HG02642 (cell line): Measurements from ENCODE around the gene DTNBP1.

Source experiments
- ATAC-seq: cut with Tn5 transposase; IDR thresholded peaks from one replicate; pipeline ENCODE4 v1.9.1; 2021; ENCODE audit warnings: mild to moderate bottlenecking; ENCODE audit not compliant: unreplicated experiment, poor library complexity

The DTNBP1 gene

DNA sequence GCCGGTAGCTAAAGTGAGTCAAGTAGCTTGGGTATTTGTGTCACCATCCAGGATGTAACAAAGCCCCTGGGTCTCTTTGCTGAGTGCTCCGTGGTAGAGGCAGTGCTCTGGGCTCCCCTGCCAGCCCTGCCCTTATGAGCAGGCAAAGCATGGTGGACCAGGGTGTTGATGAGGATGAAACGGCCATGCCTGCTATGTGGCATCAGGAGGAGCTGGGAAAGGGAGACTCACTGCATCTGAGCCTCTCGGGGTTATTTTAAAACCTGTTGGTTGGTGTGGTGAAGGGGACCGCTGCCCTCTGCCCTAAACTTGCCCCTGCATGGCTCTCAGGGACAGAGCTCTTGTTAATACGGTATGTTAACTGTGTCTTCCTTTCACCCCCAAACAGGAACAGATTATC, 143.1 kb downstream of the DTNBP1 start:
- no peak for ATAC-seq

DNA sequence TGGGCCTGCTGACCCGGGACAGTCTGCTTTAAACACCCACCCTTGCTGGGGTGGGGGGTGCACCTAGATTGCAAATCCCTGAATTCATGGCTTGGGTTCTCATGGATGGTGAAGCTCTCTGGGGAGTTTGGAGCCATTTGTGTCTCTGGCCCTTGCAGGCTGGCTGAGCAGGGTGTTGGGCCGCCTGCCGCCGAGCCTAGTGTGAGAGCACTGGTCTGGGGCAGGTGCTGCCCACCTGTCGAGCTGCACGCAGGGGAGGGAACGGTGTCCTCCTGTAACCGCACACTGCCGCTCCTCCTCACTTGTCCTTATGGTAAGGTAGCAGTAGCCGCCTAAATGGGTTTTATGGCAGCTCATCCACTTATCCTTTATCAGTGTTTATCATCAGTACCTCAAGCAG, 143.9 kb downstream of the DTNBP1 start:
- ATAC-seq: no peak

DNA sequence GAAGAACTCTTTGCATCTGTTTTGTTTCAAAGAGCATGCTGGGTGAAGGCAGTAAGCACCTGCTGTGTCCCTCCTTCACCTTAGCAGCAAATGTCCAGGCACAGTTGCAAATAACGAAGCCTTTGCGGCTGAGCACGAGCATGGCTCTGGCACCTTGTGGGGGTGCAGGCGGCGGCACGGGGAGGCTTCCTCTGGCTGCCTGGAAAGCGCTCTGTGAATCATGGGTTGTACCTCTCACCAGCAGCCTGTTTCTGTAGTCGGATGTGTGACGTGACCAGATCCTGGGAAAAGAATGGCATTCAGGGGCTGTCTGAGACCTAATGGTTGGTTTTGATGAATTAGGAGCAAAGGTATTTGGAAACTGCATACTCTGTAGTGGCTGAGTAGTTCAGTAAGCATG, 144.8 kb downstream of the DTNBP1 start:
- no peak for ATAC-seq

DNA sequence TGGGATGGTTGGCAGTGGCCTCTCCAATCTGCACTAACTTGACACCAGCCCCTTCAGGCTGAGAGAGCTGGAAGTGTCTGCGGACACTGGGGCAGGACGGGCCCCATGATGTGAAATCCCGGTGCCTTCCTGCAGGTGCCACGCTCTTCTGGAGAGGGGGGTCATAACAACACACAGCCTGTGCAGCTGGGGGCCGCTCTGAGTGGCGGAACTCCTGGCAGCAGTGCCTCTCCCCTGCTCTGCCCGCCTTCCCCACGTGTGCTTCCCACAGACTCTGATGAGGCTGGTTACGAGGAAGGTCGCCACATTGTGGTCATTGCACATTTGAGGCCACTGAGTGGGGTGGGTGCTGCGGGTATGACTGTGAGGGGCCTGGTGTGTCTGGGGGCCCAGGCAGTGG, 145.2 kb downstream of the DTNBP1 start:
- no peak for ATAC-seq

DNA sequence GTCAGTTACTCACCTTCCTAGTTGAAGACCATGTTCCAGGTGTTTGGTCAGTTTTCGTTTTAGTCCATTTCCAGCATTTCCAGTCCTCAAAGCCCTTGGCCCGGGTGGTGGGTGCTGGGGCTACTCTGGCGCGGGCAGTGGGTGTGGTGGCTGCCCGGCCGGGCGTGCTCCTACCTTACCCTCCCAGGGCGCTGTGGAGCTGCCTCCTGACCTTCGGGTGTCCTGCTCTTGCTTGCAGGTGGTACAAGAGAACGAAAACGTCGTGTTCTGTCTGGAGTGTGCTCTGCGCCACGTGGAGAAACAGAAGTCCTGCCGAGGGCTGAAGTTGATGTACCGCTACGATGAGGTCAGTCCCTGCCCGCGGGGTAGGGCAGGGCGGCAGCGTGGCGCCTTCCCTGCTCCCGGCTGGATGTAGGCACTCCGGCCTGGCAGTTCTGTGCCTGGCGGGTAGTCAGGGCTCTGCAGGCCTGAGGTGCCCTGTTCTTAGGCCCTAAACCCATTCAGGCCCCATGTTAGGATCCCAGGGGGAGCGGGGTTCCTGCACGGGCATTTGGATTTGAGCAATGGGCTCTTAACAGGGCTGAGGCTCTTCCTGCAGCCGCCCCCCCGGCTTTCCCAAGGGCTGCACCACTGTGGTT, 145.8 kb downstream of the DTNBP1 start:
- no peak for ATAC-seq

DNA sequence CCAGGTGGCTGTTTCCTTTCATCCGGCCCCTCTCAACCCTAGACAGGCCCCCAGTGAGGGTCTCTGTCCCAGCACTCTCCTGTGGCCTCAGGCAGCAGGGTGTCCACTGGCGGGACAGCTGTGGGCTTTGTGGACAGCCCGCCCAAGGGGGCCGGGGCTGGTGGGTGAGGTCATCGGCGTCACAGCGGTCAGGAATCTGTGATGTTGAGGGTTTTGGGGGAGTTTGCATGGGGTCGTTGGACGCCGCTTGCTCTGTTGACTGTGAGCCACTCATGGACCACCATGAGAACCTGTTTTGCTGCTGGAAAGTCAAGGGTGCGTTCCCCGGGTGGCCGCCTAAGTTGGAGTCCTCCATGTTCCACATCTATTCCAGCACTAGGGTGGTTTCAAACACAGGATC, 146.4 kb downstream of the DTNBP1 start:
- ATAC-seq: no peak

DNA sequence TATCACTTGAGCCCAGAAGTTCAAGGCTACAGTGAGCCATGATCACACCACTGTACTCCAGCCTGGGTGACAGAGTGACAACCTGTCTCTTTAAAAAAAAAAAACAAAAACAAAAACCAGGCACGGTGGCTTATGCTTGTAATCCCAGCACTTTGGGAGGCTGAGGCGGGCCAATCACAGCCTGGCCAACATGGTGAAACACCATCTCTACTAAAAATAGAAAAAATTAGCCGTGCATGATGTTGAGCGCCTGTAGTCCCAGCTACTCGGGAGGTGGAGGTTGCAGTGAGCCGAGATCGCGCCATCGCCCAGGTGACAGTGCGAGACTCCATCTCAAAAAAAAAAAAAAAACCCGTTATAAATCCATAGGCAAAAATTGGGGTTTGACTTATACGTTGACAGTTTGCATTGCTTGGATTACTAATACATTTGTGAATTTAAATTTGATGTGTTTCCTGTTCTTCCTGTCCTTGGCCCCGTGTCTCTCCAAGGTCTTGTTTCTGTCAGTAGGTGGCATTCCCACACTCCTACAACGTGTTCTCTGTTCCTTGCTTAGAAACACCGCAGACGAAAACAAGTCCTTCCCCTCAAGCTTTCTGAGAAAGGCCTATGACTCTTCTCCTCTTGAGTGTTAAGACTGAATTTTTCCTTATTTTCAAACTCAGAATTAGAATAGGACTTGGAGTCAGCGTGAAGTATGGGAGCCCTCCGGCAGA, 147.0 kb downstream of the DTNBP1 start:
- no peak for ATAC-seq

DNA sequence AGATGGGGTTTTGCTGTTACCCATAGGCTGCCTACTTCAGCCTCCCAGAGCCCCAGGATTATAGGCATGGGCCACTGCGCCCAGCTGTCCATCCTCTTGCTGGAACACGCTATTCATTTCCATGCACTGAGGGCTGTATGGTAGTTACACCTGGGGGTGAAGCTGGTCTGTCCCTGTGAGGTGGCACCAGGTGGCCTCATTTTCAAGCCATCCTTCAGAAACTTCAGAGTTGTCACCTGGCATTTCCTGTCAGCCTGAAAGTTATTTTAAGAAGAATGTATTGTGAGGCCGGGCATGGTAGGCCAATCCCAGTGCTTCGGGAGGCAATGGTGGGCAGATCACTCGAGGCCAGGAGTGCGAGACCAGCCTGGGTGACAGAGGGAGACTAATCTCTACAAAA, 147.6 kb downstream of the DTNBP1 start:
- no peak for ATAC-seq

DNA sequence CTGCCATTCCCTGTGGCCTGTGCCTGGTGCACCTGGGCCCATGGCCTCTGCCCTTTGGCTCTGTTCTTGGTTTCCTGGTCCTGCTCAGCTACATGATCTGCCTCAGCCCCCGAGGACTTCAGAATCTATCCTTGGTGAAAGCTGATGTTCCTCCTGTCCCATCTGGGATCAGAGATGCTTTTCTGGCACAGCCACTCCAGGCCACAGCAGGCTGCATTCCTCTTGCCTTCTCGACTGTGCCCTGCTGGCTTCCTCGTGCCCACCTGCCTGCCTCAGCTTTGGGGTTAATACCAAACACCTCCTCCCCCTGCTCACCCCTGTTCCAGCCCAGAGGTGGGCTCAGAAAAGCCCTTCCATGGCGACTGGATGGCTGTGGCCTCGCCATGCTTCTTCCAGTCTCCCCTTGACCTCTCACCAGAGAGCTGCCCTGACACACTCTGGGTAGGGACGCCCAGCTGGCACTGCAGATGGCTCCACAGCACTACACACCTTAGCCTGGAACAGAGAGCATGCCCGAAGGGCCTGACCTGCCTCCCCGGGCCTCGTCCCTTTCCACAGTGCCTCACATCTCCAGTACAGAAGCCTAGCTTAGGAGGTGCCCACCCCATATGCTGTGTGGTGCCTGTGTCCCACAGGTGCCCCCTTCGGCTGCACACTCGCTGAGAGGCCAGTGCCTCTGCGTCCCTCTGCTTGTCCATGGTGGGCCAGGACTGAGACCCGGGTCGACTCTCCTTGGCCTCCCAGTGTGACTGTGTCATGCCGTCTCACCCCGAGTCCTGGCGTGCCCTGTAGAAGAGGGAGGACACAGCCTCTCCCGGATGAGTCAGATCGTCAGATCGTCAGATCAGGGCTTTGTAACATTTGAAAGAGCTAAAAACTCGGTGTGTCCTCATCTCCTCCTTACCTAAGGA, 148.8 kb downstream of the DTNBP1 start:
- ATAC-seq: no peak

DNA sequence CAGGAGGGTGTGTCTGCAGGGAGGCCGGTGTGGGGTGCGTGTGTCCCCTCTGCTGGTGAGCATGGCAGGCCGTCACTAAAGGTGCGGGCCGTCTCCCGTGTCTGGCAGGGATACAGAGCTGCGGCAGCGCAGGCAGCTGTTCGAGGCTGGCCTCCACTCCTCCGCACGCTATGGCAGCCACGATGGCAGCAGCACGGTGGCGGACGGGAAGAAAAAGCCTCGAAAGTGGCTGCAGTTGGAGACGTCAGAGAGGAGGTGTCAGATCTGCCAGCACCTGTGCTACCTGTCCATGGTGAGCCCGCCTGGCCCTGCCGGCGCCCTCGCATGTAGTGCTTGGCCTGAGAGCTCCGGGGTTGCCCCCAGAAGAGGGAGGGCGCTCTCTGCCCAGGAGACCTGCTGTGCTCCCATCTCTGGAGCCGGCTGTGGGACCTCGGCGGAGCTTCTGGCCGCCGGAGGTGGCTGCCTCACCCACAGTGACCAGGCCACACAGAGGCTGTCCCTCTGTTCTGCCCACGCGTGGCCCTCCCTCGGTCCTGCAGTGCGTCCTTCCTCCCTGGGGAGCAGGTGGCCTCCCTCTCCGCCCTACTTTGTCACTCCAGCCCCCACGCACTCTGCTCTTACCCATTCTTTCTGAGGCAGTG, 149.6 kb downstream of the DTNBP1 start:
- no peak for ATAC-seq

DNA sequence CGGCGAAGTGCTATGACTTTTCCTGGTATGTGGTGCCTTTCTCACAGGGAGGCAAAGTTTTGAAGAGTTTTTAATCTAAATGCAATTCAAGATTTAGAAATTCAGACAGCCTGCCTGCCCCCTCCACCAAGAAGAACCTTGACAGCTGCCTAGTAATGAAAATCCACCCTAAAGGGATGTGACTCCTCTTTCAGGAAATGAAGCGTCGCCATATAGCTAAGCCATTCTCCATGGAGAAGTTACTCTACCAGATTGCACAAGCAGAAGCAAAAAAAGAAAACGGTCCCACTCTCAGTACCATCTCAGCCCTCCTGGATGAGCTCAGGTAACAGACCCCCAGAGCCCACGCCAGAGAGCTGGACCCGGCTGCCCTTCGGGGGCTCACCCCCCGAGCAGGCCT, 150.1 kb downstream of the DTNBP1 start:
- no peak for ATAC-seq

DNA sequence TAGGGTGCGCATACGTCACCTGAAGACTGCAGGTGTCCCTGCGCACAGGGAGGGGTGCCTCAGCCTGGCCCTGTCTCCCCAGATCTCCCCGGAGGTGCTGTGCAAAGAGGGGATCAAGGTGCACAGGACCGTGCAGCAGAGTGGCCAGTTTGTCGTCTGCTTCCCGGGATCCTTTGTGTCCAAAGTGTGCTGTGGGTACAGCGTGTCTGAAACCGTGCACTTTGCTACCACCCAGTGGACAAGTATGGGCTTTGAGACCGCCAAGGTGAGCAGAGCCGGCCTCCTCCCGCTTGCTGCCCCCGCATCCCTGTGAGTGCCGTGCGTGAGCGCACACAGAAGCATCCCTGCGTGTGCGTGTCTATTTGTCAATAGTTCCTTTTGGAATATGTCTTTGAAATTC, 150.7 kb downstream of the DTNBP1 start:
- ATAC-seq: no peak

DNA sequence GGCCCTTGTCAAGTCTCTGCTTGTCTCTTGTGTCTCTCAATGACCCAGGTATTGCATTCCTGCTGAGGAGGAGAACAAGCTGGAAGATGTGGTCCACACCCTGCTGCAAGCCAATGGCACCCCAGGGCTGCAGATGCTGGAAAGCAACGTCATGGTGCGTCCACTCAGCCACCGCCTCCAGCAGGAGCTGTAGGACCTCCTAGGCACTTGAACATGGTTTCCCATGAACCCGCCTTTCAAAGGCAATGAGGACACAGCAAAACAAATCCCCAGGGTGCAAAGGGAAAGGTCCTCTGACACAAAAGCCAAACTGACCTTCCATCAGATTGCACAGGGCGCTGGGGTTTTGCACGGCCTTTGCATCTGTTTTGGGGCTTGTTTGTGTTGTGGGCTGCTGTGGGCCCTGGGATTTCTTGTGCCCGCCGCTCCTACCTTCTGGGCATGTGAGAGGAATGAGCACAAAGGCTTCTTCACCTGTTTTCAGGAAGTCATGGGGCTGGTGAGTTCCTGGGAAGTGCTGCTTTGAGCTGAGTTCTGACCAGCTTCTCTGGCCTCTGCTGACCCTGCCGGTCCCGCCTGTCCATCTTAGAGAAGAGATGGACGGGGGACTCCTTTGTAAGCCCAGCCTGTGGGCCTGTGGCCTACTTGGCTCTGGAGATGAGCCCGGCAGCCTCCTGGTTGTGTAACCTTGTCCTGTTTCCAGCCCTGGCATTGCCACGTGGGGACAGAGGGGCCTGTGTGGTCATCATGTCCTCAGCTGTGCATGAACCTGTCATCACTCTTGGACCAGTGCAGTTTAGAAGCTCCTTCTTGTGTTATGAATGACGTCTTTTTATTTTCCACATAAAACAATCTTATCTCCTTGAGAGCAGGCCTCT, 151.3 kb downstream of the DTNBP1 start:
- no peak for ATAC-seq

DNA sequence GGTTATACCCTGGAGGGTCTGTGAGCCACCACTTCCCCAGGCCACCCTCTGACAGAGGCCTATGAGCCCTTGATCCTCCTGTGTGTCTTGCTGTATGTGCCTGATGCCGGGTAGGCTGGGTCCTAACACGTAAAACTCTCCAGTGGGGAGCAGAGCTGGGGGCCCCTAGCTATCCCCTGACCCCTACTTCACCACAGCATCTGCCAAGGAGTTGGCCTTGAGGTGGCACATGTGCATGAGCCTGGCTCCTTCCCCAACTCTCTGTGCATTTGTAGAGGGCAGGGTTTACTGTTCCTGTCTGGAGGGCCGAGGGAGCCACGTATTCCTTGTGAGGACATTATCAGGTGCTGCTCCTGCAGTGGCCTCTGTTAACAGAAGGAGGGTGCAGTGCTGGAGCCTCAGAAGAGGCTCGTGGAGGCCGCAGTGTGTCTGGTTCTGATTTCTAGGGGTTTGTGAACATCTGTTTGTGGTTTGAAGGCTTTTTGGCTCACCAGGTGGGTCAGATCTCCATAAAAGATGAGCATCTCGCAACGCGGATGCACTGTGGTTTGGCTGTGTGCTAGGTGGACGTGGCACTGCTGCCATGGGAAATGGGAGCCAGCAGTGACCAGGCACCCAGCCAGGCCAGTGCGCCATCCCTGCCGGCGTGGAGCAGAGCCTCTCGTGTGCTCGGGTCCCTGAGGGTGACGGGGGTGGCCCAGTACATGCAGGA, 152.1 kb downstream of the DTNBP1 start:
- ATAC-seq: no peak

DNA sequence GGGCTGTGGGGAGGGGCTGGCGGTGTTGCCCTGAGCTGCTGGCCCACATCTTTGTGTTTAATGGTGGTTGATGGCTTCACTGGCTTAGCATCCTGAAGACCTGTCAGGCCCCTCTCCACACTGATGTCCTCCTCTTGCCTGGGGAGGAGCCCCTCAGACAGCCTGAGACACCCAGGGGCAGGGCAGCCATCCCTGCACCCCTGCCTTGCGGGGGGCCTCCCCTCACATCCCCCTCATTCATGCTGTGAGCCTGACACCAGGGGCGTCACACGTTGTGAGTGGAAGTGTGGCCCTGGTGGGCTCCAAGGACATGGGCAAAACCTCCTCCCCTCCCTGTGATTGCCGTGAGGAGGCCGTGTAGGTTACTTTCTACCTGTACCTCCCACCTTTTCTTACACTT, 152.7 kb downstream of the DTNBP1 start:
- ATAC-seq: no peak

DNA sequence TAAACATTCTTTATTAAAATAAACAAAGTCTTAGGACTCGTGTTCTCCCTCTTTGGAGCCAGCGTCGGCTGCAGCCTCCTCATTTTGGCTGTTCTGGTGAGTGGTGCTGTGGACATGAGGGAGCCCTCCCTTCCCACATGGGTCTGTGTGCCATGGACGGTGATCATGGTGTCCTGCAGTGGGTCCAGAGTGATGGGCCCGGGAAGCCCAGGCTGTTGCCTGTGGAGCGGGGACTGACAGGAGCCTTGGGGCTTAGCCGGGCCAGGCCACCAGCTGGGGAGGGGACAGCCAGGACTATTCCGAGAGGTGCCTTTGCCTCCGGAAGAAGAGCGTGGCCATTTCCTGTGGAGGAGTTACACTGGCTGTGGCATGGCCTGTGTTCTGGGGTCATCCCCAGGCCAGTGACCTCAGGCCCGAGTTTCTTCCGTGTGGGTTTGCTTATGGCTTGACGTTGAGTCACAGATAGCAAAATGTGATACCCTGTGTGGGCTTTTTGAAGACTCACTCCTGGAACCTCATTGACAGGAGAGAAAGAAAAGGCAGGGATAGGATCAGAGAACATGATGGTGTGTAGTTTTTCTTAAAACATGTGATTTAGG, 153.4 kb downstream of the DTNBP1 start:
- no peak for ATAC-seq

DNA sequence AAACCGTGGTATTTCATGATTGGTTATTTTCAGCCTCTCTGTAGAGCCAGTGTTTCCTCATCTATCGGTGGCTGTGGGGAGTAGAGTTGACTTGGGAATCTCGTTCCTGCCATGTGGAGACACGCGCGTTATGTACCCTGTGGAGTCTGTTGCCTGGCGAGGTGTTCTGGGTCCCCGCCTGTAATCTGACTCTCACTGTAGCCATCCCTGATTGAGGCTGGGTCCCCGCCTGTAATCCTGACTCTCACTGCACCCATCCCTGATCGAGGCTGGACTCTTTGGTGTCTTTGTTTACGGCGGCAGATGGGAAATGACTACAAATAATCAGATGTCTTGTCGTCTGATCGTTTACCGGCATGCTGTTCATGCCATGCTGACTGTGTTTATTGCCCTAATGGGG, 153.9 kb downstream of the DTNBP1 start:
- no peak for ATAC-seq

DNA sequence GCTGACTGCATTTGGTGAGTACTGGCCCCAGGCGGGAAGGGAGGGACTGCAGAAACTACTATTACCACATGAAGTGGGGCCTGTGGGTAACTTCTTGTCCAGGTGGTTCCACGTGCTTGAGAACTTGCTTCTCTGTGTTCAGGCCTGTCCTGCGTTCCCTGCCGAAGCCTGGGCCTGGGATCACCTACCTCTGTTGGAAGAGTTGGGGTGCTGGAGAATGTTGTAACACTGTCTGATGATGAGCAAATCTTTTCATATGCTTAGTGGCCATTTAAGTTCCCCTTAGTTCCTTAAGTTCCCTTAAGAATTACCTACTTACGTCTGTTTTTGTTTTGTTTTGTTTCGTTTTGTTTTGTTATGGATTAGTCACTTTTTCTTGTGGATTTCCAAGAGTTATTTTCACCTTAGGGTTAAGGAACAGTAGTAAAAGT, 154.4 kb downstream of the DTNBP1 start:
- ATAC-seq: no peak

DNA sequence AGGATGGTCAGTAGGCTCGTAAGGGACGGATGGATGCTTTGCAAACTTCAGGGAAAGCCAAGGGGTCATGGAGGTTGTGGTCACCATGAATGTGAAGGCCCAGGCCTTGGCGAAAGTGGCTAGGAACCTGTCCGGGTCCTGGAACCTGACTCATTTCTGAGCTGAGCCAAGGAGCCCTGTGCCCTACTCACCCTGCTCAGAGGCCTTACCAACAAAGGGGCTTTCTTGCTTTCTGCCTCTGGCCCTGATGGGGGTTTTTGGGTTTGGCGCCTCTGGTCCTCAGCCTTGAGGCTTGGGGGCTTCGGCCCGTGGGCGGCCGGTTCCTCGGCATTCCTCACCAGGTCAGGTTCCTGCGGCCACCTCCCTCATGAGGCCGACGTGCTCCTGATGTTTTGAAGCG, 155.1 kb downstream of the DTNBP1 start:
- no peak for ATAC-seq
